Heart left ventricle (tissue), 13 donors: ENCODE measurements around the gene ZNF783.

Source experiments
- POLR2A ChIP-seq, 2 donors: fragments of 450-650 bp; IDR thresholded peaks; one replicate each; pipeline ENCODE4 v1.6.1; 2017; ENCODE audit warnings: antibody characterized with exemption in 2 of 2, mild to moderate bottlenecking in 2 of 2, moderate library complexity in 2 of 2
- TF ChIP-seq, protein P1 (sequence below), 12 donors: fragments of 200-600 bp; sonication (generic) in 4 of 12; IDR thresholded peaks; one replicate each; pipeline versions ENCODE4 v1.5.0 to v1.8.0; 2018 to 2022; ENCODE audit warnings: antibody characterized with exemption in 12 of 12, mild to moderate bottlenecking in 5 of 12
- donor health status: ischemic (EF 13 %, LVEDD 7.1; RV severe dilation, severe dysfunction).
- donor health status: DM: no; HTN: yes; CAD: no.
- donor health status: DM: no; HTN: no; CAD: no.
- donor health status: ischemic (EF 25% LVEDD 6.9; RV normal size, moderate dysfunction).
- donor health status: ischemic (EF 25% LVEDD 5.7; RV mildly dilated, moderate dysfunction).
- donor health status: ischemic (EF 35%, LVEDD 5.7; RV mildly dilated, moderate dysfunction).
- donor health status: nonischemic (EF 11% LVEDD 7.7; RV severe dilation, severe dysfunction).
- donor health status: DM: yes; HTN: yes; CAD: no.
- donor health status: PGD.
- donor health status: ischemic (EF 29% LVEDD 5.4; RV normal size, mild dysfunction).
- donor health status: nonischemic (EF 23%, LVEDD 6.1; RV moderate dilation, normal function).

DNA sequence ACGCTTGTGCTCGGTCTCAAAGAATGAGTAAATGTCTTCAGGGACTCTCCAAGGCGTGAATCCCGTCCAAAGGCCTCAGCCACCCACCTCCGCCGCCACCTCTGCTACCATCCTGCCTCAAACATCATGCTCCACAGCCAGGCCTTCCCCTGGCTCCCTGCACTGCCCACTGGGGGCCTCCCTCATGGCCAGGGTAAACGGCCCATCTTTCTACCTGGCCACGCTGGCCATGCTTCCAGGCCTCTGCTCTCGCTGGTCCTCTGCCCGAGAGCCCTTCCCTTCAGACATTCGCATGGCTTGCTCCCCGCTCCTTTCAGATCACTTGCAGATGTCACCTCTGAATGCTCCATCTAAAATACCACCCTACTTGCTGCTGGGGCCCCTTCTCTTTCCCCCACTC, 40.2 kb downstream of the ZNF783 start:
- TF ChIP-seq, protein P1, sequence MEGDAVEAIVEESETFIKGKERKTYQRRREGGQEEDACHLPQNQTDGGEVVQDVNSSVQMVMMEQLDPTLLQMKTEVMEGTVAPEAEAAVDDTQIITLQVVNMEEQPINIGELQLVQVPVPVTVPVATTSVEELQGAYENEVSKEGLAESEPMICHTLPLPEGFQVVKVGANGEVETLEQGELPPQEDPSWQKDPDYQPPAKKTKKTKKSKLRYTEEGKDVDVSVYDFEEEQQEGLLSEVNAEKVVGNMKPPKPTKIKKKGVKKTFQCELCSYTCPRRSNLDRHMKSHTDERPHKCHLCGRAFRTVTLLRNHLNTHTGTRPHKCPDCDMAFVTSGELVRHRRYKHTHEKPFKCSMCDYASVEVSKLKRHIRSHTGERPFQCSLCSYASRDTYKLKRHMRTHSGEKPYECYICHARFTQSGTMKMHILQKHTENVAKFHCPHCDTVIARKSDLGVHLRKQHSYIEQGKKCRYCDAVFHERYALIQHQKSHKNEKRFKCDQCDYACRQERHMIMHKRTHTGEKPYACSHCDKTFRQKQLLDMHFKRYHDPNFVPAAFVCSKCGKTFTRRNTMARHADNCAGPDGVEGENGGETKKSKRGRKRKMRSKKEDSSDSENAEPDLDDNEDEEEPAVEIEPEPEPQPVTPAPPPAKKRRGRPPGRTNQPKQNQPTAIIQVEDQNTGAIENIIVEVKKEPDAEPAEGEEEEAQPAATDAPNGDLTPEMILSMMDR (IDR thresholded peaks at IDR 0.05): no peak
- TF ChIP-seq POLR2A (IDR thresholded peaks at IDR 0.05): no peak
